Glomerular visceral epithelial cell (primary cell): Measurements from ENCODE around the gene EEF2.
"Not testable (repeated sequence)": the region's sequence is repeated elsewhere in the genome, so short reads cannot be mapped to it uniquely, and the experiment has no call there.

Source experiments
- DNase-seq: peaks from one replicate; pipeline ENCODE4 v3.0.0-alpha.2; 2016; ENCODE audit errors: extremely low spot score

Gene EEF2

DNA sequence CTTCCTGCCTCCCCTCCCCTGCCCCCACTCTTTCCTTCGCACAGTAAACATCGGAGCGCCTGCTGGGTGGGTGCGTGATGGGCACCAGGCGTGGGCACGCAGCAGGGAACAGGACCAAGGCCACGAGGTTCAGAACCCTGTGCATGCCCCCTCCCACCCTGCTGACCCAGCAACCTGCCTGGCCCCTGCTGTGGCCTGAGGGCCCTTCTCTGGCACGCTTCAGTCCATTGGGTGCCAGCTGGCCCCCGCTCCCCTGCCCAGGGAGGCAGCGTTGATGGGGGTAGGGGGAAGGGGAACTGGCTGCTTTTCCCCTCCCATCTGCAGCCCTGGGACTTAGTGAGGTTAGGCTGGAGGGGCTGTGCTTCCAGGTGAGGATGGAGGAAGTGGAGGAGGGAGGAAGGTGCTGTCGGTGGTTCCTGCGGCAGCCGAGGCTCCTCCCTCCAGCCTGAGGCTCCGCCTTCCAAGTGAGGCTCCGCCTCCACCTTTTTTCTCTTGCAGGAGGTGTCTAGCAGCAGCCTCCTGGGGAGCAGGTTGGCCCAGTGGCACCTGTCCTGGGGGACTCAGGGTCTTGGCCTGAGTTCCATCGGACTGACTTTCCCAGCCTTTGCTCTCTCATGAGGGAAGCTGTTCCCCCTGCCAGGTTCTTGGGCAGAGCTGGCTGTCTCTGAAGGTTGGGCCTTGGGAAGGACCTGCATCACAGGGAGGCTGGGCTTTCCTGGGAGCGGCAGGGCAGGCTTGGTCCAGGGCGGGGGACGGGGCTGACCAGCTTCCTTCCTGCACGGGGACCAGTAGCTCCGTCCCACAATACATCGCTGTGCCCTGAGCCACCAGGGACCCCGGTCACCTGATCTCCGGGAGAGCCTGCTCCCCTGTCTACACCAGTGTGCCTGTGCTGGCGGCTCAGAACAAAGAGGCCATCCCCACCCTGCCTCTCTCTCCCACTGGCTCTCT lies 29.6 kb upstream of the EEF2 start:
- no peak for DNase-seq

DNA sequence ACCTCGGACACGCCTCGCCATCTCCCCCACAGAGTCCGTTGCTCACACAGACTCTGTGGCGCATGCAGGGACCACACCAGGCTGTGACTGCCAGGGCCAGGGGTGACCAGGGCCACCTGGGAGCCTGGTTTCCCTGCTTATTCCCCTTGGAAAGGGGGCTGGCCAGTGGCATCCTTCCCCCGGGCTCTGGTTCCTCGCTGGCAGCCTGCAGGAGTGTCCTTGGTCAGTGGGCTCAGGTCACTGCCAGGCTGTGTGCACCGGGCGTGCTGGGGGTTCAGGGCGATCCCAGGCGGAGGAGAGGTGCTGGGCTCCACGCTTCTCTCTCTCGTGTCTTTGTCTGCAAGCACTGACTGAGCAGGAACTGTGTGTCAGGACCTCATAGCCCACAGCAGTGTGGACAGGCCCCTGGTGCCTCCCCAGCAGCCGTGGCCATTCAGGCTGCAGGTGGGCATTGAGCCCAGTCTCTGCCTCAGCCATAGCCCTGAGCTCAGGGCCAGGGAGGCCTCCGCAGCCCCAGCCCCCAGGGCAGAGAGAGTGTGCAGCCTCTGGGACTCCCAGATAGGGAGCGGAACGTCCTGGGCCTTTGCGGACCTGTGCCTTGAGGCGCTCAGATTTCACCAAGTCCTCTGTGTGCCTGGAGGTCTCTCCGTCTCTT lies 28.8 kb upstream of the EEF2 start:
- DNase-seq, result no peak

- DNase-seq, result no peak
Observed at GRCh38 chr19:4012975-4013634, 27.8 kb upstream of the EEF2 start.

DNA sequence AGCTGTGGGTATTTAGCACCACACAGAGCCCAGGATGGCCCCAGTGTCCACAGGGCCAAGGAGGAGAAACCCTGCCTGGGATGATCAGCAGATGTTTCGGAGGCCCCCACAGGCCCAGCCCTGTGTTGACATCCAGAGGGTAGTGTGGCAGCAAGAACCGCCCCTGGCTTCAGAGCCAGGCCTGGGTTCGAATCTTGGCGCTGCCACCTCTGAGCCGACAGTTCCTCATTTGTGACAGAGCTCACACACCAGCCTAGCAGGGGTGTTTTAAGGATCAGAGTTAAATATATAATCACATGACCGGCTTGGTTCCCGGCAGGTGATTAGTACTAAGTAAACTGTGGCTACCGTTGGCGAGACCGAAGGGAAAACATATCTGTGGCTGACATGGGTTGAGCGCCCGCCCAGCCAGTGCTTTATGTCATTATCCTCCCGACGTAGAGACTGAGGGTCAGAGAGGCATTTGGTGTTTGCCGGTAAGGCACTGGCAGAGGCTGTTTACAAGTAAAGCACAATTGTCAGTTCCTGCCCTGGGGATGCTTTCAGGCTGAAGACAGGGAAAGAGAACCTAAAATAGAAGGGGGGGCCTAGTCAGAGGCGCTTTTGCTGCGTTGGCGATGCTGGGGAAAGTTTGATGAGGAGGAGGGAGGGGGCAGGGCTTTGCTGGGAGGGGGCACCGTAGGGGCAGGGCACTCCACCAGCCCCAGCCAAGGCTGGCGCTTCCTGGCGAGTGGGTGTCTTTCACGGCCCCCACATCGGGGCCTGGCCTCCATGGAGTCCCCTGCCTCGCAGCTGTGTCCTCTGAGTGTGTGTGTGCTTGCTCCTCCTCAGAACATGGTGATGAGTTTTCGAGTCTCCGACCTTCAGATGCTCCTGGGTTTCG lies 27.1 kb upstream of the EEF2 start:
- no peak for DNase-seq

GRCh38 chr19:4011430-4011829 lies 26.2 kb upstream of the EEF2 start:
- DNase-seq, result not testable (repeated sequence)

DNA sequence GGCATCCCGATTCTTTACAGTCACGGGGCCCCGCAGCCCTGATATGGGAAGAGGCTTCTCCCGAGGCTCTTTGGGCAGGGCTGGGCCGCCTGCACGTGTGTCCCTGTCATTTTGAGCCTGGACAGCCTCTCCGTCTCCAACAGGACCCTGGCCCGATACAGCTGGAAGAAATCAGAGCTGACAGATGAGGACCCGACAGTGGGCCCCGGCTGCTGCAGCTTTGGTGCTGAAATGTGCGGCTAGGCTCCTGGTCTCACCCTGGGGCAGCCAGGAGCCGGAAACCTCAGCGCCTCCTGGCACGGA lies 25.5 kb upstream of the EEF2 start:
- DNase-seq, result no peak

DNA sequence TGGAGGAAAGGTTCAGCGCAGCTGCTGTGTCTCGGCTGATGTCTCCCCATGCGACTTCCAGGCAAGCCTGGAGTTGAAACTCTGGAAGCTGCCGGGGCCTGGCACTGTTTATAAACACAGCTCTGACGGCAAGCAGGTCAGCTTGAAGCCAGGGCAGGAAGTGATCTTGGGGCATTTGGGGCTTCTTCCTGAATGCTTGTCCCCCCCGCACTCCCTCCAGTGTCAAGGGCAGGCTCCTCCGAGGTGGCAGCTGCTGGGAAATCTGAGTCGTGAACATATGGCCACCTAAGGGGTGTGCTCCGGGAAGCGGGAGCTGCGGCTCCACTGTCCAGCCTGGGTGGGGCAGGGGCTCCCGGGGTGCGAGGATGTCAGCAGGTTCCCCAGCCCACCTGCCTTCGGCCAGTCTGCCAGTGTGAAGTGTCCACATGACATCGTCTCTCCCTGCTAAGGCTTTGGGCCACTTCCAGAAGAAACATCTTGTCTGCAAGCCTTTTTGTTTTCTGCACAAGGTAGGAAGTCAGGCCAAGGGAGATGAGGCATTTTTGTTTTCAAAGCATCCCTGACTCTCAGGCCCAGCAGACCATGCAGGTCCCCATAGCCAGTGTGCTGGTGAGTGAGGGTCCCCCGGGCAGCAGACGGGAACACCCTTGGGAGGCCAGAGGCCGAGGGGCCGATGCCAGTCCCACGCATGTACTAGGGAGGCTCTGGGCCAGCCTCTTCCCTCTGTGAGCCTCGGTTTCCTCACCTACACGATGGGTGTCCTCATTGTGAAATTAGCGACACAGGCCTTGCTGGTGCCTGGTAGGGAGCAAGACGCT lies 24.9 kb upstream of the EEF2 start:
- no peak for DNase-seq

DNA sequence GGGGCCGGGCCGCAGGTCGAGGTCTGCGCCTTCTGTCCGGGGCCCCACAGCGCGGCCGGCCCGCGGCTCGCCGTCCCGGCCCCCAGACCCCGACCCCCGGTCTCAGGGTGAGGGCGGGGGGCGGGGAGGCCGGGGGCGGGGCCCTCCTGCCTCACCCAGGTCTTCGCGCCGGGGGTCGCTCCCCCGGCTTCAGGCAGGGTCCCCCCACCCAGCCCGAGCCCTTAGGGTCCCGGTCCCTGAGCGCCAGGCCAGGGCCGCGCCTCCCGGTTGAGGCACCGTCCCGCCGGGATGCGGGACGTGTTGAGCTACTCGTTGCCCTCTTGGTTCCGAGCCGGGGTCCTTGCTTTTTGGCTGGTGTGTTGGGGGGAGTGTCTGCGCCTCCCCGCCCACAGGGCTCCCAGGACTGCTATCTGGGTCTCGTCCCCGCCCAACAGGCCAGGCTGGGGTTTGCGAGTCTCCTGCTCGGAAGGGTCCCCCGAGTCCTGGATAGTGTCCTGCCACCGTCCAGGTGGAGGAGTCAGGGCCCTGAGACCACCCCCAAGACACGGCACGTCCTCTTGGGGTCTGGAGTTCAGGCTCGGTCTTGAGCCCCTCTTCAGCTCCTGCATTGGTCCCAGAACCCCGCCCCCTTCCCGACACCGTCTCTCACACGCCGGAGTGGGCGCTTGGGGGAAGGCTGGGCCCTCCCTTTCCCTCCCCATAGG lies 22.7 kb upstream of the EEF2 start:
- DNase-seq, result peak; percentile 29

- DNase-seq, result peak; percentile 98
Observed at GRCh38 chr19:4007021-4007835, 22.0 kb upstream of the EEF2 start, which contains the start of gene PIAS4. Gene PIAS4 (plus strand): TSS chr19:4007736. CDS start chr19:4007761, 25 bp downstream.

GRCh38 chr19:4005436-4005835 lies 20.2 kb upstream of the EEF2 start:
- DNase-seq, result not testable (repeated sequence)

- DNase-seq, result not testable (repeated sequence)
Observed at GRCh38 chr19:4000798-4001197, 15.5 kb upstream of the EEF2 start.

- DNase-seq, result not testable (repeated sequence)
Observed at GRCh38 chr19:3998667-3999412, 13.6 kb upstream of the EEF2 start.

GRCh38 chr19:3995607-3996006 lies 10.3 kb upstream of the EEF2 start:
- DNase-seq, result no peak

GRCh38 chr19:3990815-3991117 lies 5.5 kb upstream of the EEF2 start:
- DNase-seq, result no peak

- DNase-seq, result peak; percentile 92
Observed at GRCh38 chr19:3987619-3988371, 2.5 kb upstream of the EEF2 start.

- DNase-seq, result peak; percentile 70
Observed at GRCh38 chr19:3986260-3987041, 1.2 kb upstream of the EEF2 start.

- DNase-seq, result no peak
Observed at GRCh38 chr19:3985643-3986259, 488 bp upstream of the EEF2 start.
